H54 (cell line): ENCODE measurements around the gene OCEL1.
A peak's percentile ranks its signal among the peaks of the same experiment; 100 is the strongest.

ENCODE experiments used
- DNase-seq: peaks from one replicate; pipeline ENCODE4 v3.0.0; 2011; ENCODE audit warnings: low spot score, mixed read lengths; ENCODE audit not compliant: insufficient read length
- FAIRE-seq: peaks from 3 replicates; lab custom pipeline; 2011; peaks lifted over from hg19 to GRCh38; lab: Jason Lieb, UNC
- POLR2A ChIP-seq: IDR thresholded peaks from 2 replicates; pipeline ENCODE4 v1.6.1; 2011; ENCODE audit warnings: low read depth, mild to moderate bottlenecking, low read length

The OCEL1 gene

DNA sequence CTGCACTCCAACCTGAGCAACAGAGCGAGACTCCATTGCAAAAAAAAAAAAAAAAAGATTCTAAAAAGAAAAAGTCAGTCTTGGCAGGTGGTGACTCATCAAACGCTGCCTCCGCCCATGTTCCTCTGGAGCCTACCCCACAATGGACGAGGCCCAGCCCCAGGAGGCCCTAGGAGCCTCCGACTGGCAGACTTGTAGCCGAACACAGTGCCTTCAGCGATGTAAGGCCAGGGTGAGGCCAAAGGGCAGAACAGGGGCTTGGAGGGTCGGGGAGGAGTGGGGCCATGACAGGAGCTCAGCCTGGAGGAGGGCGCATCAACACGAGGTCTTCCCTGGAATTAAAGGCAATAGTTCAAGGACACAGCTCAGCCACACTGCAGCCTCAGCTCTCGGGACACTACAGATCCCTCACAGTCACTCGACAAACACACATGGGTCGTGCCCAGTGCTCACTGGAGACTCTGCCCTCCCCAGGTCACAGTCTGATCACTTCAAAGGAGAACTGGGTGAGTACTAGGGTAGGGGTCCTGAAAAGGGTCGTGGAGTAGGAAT is 5.7 kb upstream of the OCEL1 start:
- FAIRE-seq (no peak), DNase-seq (peak; percentile 67)
- no peak for TF ChIP-seq POLR2A

DNA sequence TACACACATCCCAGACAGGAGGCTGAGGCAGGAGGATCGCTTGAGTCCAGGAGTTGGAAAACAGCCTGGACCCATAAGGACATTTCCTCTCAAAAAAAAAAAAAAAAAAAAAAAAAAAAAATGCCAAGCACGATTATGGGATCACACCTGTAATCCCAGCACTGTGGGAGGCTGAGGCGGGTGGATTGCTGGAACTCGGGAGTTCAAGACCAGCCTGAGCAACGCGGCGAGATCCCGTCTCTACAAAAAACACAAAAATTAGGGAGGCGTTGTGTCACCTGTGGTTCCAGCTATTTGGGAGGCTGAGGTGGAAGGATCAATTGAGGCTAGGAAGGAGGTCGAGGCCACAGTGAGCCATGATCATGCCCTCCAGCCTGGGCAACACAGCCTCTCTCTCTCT is 973 bp upstream of the OCEL1 start:
- DNase-seq (no peak), FAIRE-seq (no peak)
- no peak for TF ChIP-seq POLR2A

DNA sequence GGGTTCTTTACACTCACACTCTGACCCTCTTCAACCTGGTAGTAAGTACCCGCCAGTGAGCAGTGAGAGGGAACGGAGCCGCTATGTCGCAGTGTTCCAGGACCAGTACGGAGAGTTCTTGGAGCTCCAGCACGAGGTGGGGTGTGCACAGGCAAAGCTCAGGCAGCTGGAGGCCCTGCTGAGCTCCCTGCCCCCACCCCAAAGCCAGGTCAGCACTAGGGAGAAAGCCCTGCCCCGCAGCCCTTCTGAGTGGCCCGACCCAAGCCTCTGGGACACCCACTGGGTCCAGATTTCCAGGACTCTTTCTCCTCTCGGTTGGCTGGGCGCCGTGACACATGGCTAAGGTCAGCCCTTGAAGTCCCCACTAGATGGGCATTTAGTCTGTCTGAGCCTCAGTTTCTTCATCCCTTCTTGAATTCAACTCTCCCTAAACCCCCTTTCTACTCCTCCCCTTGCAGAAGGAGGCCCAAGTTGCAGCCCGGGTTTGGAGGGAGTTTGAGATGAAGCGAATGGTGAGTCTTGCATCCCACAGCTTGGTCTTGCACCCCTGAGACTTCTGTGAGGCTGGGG is 1.9 kb downstream of the OCEL1 start:
- no peak for DNase-seq
- TF ChIP-seq POLR2A, result no peak
- no peak for FAIRE-seq

DNA sequence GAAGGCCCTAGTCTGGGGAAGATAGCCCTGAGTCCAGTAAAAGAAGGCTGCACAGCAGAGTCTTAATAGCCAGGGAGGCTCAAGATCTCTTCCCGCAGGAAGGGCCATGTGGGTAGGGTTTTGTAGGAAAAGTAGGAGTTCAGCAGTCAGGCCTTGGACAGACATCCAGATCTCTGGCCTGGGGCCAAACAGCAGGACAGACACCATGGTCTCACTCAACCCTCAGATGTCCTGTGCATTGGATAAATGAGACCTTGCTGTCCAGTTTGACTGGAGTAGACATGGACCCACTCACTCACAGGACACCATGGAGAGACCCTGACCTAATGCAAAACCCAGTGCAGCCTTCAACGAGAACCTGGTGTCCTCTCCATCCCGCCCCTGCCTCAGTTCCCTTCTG is 3.9 kb downstream of the OCEL1 start:
- no peak for TF ChIP-seq POLR2A
- DNase-seq (no peak), FAIRE-seq (no peak)

DNA sequence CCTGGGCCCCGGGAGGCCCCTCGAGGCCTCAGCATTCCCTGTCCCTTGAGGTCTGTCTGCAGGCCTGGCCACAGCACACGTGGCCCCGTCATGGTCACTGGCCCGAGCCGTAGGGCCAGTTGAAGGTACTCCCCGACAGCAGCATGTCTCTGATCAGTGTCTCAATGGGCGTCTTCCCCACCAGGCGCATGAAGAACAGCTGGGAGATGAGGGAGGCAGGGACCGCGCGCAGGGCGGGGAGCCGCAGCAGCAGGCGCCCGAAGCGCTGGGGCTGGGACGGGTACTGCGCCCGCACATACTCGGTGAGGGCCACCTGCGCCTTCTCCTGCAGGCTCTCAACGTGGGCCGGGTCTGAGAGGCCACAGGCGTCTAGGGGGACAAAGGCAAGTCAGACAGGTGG is 6.2 kb downstream of the OCEL1 start:
- FAIRE-seq, result no peak
- DNase-seq, result no peak
- TF ChIP-seq POLR2A, result no peak

DNA sequence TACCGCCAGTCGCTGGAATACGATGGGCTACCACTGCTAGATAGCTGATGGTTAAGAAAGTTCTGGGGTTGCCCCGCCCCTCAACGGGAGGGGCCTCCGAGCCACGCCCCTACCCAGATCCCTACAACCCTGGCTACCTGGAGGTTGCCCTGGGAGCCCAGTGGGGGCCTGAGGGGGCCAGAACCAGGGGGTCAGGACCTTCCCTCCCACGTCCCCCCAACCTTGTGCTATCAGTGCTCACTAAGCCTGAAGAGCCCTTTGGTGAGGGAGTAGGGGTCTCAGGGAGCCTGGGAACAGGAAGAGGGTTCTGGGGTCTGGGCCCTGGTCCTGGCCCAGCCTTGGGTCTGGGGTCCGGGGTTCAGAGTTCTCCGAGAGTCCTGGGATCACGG is 8.9 kb downstream of the OCEL1 start:
- peak; percentile 65 for DNase-seq

DNA sequence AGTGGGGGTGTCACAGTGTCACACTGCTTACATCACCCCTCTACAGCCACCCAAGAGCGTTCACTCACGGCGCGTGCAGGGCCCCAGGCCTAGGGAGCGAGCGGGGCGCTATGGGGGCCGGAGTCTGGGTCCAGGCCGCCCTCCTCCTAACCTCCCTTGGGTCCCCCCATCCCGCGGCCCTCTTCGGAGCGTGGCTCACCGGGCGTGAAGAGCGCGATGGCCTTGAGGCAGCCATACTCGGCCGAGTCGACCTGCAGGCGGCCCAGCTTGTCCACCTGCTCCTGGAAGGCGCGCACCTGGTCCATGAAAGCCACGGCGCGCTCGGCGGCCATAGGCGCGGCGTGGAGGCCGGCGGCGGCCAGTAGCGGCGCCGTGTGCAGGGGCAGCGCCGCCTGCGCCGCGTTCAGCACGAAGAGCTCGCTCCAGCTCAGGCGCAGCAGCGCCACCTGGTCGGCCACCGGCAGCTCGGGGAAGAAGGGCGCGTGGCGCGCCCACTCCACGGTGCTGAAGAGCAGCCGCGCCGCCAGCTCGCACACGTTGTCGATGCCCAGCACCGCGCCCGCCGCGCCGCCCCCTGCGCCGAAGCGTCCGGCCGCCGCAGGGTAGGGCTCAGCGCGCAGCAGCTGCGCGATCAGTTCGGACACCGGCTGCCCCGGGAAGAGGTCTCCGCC is 9.4 kb downstream of the OCEL1 start:
- DNase-seq (no peak), FAIRE-seq (no peak)
- no peak for TF ChIP-seq POLR2A

More for the DNA sequence above, 8.9 kb downstream of the OCEL1 start:
- TF ChIP-seq POLR2A, result no peak
- FAIRE-seq, result no peak

DNA sequence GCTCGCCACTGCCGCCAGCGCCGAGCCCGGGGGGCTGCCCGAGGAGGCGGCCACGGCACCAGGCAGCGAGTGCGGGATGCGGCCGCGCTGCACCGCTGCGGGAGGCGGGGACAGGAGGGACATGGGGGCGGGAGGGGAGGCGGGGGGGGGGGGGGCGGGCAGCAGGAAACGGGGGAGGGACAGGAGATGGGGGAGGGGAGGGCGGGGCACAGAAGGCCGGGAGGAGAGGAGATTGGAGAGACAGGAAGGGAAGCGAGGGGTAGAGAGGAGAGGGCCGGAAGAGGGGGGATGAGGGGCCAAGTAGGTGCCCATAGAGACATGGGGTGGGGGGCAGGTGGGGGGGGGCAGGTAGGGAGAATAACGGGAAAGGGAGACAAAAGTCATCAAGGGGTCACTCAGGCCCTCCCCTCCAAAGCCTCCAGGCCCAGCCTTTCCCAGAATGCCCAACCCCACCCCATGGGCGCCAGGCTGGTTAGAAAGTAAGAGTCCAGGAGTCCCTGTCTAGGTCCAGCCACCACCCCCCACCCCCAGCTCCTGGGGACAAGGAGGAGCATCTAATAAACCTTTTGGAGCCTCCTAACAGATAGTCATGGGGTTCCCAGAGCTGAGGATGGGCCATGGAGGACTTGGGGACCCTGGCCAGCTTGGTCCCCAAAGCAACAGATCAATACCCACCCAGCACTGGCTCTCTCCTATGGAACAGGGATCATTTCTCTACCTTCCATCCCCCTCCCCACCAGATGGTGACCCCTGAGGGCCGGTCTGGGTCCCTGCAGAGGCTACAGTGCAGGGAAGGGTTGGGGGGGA is 10.1 kb downstream of the OCEL1 start:
- TF ChIP-seq POLR2A, result no peak
- no peak for FAIRE-seq
- no peak for DNase-seq

DNA sequence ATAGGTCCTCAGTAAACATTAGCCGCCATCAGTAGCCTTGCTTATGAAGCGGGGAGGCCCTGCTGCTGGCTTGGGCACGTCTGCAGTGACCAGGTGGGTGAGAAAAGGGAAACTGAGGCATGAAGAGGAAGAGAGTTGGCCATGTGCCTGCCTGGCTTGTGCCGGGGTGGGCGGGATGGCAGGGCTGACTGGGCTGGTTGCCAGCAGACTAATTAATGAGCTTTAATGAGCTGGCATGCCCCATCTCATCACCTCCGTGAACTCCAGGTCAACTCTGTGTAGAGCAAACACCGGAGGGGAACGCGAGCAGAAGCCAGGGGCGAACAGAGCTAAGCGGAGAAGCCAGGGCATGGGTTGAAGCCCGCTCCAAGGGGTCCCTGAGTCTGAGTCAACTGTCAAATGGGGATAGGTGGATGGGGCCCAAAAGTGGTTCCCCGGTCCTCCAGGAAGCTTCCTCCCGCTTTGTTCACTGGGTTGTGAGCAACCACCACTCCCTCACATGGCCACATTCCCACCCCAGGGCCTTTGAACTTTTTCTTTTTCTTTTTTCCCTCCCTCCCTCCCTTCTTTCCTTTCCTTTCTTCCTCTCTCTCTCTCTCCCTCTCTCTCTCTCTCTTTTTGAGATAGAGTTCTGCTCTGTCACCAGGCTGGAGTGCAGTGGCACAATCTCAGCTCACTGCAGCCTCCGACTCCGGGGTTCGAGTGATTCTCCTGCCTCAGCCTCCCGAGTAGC is 11.0 kb downstream of the OCEL1 start:
- TF ChIP-seq POLR2A, result no peak
- DNase-seq, result no peak
- FAIRE-seq, result no peak

DNA sequence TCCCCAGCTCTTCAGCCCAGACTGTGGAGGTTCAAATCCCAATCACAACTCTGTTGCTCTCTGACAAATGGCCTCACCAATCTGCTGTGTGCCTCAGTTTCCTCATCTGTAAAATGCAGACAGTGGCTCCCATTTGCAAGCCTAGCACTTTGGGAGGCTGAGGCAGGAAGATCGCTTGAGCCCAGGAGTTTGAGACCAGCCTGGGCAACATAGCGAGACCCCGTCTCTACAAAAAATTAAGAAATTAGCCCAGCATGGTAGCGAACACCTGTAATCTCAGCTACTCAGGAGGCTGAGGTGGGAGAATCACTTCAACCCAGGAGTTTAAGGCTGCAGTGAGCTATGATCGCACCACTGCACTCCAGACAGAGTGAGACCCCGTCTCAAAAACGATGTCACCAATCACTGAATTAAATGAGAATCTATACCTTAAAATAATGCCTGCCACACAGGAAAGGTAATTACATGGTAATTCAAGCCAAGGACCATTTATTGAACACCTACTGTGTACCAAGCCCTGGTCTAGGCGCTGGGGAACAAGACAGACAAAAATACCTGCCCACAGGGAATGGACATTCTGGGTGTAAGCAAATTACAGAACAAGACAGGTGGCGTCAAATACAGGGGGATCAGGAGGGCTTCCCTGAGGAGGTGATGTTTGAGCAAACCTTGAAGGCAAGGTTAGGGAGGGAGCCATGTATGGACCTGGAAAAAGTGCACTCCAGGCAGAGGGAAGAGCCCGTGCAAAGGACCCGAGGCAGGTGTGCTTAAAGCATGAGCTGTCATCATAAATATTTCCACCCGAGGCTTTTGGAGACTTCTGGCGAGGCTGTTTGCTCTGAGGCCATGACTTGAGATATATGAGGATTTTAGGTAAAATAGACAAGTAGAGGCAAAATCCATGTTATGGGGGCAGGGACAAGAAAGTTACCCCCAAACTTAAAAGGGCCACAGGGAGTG is 12.0 kb downstream of the OCEL1 start:
- TF ChIP-seq POLR2A, result no peak

DNA sequence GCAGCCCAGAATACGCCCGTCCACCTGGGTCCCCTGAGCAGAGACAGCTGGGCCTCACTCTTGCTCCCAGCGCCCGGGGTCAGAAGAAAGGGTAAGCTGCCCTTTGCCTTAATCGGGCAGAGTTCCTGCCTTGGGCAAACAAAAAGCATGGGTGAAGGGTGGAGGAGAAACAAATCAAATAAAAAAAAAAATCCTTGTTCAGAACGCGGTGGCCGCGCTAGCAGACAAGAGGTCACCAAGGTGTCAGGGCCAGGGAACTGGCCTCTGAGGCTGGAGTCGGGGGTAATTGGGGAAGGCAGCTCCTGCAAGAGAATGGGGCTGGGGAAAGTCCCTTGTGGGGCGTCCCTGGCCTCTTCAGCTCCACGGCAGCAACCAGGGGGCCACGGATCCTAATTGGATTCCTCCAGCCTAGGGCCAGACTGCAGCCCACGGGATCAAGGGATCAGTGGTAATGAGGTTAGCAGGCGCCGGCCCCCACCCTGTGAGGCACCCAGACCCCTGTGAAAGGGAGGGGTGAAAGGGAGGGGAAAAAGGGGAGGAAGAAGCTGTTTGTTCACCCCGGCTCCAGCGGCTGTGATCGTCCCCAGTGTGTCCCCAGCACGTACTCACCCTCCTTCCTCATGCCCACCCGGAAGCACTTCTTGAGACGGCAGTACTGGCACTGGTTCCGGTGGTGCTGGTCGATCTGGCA is 14.2 kb downstream of the OCEL1 start:
- FAIRE-seq (no peak), DNase-seq (no peak)
- no peak for TF ChIP-seq POLR2A

More for the DNA sequence above, 12.0 kb downstream of the OCEL1 start:
- FAIRE-seq (no peak), DNase-seq (no peak)

DNA sequence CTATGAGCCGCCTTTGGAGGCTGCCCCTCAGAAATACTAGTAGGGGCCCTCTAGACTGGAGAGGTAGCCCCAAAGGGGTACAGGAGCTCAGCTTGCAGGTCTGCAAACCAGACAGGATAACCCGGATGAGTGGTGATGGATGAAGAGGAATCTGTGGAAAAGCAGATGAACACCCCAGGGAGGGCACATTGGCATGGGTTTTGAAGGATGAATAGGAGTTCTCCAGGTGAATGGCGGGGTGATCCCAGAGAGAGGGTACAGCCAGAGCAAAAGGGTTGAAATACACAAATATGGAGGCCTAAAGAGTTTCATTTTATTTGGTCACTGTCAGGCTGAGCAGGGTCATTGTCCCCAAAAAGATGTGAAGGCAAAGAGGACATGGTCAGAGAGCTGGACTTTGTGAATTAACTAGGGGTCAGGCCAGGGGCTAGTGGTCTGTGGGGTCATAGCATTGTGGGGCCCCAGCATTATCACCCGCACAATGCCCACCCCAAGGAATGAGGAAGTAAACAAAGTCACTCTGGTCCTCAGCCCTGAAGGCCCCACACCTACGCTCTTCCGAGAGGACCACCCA is 14.9 kb downstream of the OCEL1 start:
- TF ChIP-seq POLR2A, result no peak
- no peak for FAIRE-seq
- DNase-seq, result no peak
